Measurements from ENCODE around the gene ETFA. TPM values are rescaled to one million over a fixed set of nuclear protein-coding genes. Genes with fewer than 3 reads are reported as not detected.

The ETFA gene
- total and polyA plus RNA-seq, 2 experiments from 2014 or later = 117 to 303 TPM

DNA sequence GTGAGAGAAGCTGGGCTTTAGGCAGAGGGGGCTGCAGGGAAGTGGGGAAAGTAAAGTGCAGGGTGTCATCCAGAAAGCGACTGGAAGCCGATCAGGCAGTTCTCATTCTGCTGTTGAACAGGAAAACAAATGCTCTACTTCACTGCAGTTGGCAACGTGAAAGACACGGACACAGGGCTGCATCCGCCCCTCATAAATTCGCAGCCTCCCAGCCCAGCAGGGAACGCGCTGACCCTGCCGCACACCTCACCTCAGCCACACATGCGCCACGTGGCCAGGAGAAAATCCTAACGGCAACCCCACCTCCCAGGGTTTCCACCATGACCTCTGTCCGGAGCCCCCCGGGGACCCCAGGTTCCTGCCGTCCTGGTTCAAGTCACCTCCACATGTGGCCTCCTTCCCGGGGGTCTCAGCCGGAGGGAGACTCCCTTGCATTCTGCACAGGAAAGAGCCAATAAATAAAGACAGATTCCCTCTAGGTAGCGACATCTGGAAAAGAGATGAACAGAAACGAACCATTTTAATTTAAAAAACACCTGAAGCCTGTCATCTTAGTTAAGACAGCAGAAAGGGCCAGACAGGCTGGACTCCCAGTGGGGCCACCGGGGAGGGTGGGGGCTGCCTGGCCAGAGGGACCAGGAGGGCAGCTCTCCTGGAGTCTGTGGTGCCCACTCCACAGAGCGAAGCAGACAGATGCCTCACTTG, 132.8 kb downstream of the ETFA start:
- no peak overlapping the region for H3K4me3 ChIP-seq
- H3K36me3 ChIP-seq = no peaks in the 10 kb centered on the region
- no peaks in the 10 kb centered on the region for H3K9me3 ChIP-seq (ENCODE audit: low read depth)
- DNase-seq (ENCODE audit: low read depth in 1 of 2, low spot score in 1 of 2) = no peak
- no peaks in the 10 kb centered on the region for H3K27me3 ChIP-seq
- H3K4me1 ChIP-seq (ENCODE audit: low read depth) = no peaks in the 10 kb centered on the region
- H3K27ac ChIP-seq = no peak overlapping the region
- TF ChIP-seq, protein P1, sequence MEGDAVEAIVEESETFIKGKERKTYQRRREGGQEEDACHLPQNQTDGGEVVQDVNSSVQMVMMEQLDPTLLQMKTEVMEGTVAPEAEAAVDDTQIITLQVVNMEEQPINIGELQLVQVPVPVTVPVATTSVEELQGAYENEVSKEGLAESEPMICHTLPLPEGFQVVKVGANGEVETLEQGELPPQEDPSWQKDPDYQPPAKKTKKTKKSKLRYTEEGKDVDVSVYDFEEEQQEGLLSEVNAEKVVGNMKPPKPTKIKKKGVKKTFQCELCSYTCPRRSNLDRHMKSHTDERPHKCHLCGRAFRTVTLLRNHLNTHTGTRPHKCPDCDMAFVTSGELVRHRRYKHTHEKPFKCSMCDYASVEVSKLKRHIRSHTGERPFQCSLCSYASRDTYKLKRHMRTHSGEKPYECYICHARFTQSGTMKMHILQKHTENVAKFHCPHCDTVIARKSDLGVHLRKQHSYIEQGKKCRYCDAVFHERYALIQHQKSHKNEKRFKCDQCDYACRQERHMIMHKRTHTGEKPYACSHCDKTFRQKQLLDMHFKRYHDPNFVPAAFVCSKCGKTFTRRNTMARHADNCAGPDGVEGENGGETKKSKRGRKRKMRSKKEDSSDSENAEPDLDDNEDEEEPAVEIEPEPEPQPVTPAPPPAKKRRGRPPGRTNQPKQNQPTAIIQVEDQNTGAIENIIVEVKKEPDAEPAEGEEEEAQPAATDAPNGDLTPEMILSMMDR (IDR thresholded peaks at IDR 0.05; ENCODE audit: low read depth, low read length) = no peak

DNA sequence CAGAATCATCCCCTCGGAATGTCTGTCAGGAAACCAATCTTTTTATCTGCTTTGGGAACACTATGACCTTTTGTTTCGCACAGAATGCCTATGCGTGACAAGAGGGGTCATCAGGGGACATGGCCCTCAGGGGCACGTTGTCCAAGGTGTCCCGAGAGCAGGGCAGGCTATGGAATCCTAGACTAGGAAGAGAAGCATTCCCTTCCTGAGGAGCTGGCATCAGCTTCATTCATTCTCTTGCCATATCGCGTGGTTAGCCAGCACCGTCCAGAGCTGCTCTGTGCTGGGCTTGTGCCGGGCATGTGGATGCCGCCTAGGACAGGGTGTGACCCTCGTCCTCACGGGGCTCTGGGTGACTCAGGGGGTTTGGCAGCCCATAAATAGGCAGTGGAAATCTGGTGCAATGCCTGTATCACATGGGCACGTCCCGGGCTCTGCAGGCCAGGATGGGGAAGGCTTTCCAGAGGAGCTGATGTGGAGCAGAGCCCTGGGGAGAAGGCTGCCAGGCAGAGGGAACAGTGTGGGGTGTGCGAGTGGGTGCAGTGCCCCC, 133.7 kb downstream of the ETFA start:
- H3K27ac ChIP-seq = no peak overlapping the region
- no peaks in the 10 kb centered on the region for H3K27me3 ChIP-seq
- no peaks in the 10 kb centered on the region for H3K4me1 ChIP-seq (ENCODE audit: low read depth)
- H3K9me3 ChIP-seq (ENCODE audit: low read depth) = no peaks in the 10 kb centered on the region
- DNase-seq (ENCODE audit: low read depth in 1 of 2, low spot score in 1 of 2) = peak in 1 of 2 donors; percentile 70
- TF ChIP-seq, protein P1 (IDR thresholded peaks at IDR 0.05; ENCODE audit: low read depth, low read length) = no peak
- H3K4me3 ChIP-seq = no peak overlapping the region
- H3K36me3 ChIP-seq = no peaks in the 10 kb centered on the region

DNA sequence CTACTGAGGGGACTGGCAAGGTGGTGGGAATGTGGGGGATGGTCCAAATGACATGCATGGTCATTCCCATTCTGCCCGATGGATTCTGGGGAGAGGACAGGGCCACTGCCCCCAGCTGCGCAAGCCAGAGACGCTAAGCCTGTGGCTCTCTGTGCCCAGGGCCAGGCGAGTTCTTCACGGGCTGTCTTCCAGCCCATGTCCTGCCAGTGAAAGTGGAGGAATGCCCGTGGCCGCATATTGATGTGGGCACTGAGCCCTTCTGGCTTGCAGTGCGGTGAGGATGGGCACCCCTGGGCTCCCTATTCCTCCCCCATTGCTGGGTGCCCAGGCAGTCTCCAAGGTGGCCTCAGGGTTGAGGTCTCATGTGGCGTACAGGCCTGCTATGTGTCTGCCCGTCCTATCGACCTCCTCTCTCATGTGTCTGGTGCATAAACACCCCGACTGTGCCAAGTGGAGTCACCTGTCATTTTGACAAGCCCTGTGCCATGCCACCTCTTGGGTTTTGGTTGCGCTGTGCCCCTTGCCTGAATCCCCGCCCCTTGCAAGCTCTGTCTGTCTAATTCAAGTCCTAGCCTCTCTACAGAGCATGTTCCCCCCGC, 134.7 kb downstream of the ETFA start:
- DNase-seq (ENCODE audit: low read depth in 1 of 2, low spot score in 1 of 2) = no peak
- Histone ChIP-seq H3K27me3 (no peaks in the 10 kb centered on the region), H3K27ac (no peak overlapping the region), H3K36me3 (no peaks in the 10 kb centered on the region), H3K9me3 (ENCODE audit: low read depth) (no peaks in the 10 kb centered on the region), H3K4me1 (ENCODE audit: low read depth) (no peaks in the 10 kb centered on the region), H3K4me3 (no peak overlapping the region)
- TF ChIP-seq, protein P1 (IDR thresholded peaks at IDR 0.05; ENCODE audit: low read depth, low read length) = no peak

DNA sequence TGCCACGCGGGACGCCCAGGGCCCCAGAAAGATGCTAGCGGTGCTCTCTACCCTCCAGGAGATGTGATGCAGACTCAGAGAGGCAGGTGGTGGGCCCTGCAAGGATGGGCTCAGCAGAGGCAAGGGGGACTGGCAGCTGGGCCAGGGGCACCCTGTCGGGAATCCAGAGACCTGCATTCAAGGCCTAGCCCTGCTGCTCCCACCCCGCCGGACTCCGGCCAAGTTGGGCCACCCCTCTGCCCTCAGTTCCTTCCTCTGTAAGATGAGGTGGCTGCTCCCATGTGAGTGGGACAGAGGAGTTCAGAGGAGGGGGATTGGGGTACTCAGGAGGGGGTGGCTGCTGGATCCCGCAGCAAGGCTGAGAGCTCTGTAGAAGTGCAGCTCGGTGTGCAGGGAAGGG, 135.2 kb downstream of the ETFA start:
- no peak overlapping the region for H3K27ac ChIP-seq
- no peak overlapping the region for H3K4me3 ChIP-seq
- TF ChIP-seq, protein P1 (IDR thresholded peaks at IDR 0.05; ENCODE audit: low read depth, low read length) = no peak
- H3K27me3 ChIP-seq = no peaks in the 10 kb centered on the region
- DNase-seq (ENCODE audit: low read depth in 1 of 2, low spot score in 1 of 2) = no peak
- no peaks in the 10 kb centered on the region for H3K9me3 ChIP-seq (ENCODE audit: low read depth)
- H3K36me3 ChIP-seq = no peaks in the 10 kb centered on the region
- no peaks in the 10 kb centered on the region for H3K4me1 ChIP-seq (ENCODE audit: low read depth)

DNA sequence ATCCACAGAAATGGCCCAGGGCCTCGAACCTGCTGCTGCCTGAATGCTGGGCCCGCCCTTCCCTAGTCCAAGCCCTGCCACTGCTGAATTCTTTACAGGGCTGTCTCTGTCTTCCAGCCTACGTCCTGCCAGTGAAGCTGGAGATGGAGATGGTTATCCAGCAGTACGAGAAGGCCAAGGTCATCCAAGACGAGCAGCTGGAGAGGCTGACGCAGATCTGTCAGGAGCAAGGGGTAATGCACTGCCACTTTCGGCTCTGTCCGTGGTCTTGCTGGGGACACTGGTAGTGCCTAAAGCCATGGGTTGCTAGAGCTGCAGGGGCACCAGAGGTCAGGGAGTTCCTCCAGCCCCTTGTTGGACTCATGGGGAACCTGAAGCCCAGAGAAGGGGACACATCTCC, 135.8 kb downstream of the ETFA start:
- Histone ChIP-seq H3K9me3 (ENCODE audit: low read depth) (no peaks in the 10 kb centered on the region), H3K27me3 (no peaks in the 10 kb centered on the region), H3K4me1 (ENCODE audit: low read depth) (no peaks in the 10 kb centered on the region), H3K27ac (no peak overlapping the region), H3K4me3 (no peak overlapping the region), H3K36me3 (no peaks in the 10 kb centered on the region)
- TF ChIP-seq, protein P1 (IDR thresholded peaks at IDR 0.05; ENCODE audit: low read depth, low read length) = no peak
- DNase-seq (ENCODE audit: low read depth in 1 of 2, low spot score in 1 of 2) = no peak

All from cardiac muscle cell (in vitro differentiated cells and primary cell).